A549 treated with Hydrocortisone at 1 μM for 4 hours (cell line): ENCODE data around the gene DENND4C. TPM values are rescaled to one million over a fixed set of nuclear protein-coding genes. Genes with fewer than 3 reads are reported as not detected.

Source experiments
- total RNA-seq: library from RNA; stranded (reverse); fragments of 200-300 nt; extraction: Qiagen RNA extraction; gene quantifications from 5 replicates; pipeline ENCODE4 v1.2.3, GENCODE V29; 2022

Gene DENND4C
- total RNA-seq = 13.2 to 23.6 TPM (median 15.9 TPM) in 5 replicates

DNA sequence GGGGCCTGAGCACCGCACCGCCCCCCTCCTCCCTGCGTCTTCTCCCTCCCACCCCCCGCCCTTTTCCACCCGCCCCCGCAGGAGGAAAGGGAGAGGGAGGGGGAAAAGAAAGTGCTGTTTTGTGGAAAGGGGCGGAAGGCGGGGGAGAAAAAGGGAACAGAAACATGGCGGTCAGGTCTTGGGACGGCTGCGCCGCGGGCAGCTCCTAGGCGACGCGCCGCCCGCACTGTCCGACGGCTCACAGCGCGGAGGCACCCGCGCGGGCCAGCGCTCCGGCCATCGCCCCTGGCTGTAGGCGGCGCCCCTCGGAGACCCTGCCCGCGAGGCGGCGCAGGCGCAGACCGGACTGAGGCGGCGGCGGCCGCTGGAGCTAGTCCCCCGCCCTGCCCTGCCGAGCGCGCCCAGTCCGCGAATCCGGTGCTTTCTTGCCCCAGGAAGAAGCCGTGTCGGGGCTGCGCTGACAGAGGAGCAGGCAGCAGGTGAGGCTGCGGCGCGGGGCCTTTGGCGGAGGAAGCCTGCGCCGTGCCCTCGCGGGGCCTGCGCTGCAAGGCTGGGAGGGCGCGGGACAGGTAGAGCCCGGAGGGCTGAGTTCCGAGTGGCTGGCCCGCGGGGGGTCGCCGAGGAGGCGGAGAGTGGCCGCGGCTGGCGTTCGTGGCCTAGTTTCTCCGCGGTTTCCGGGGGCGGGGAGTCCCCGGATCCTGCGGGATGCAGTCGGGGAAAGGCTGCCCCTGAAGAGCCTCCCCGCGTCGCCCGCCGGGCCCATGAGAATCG, at the start of gene DENND4C:
Gene DENND4C, plus strand, starts transcription at position 339 of the 771 bp plus-strand sequence. CDS start 45,482 bp downstream, outside the sequence.

DNA sequence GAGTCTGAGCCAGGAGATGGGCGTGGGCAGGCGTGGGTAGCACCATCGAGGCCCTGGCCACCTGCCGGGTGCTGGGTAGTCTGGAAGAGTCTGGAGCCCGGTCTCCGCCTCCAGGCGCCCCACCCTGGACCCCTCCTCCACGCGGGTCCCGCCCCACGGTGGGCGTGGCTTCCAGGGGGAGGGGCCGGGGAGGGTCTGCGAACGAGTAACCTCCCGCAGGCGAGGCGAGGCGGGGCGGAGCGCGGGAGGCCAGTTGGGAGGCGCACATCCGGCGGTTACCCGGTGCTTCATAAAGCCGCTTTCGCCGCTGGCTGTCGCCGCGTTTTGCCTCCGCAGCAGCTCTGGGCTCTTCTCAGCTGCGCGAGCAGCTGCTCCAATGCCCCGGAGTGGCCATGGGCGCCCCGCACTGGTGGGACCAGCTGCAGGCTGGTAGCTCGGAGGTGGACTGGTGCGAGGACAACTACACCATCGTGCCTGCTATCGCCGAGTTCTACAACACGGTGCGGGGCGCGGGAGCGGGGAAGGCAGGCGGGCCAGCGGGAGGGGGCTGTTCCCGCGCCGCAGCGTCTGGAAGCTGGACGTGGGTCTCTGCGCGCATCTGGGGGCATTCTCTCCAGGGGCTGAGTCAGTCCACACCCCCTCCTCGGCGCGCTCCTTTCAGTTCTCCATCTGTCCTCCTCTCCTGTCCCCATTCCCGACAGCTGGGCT, 178.4 kb downstream of the DENND4C start, which contains the start of gene ACER2:
Gene ACER2, plus strand, starts transcription at position 317 of the 708 bp plus-strand sequence. Its CDS starts 76 bp downstream, at position 393.

Other genes with a start within 250 kb of the DENND4C start
- not detected in 5 replicates for gene SAXO1, start 197.5 kb upstream of the DENND4C start, total RNA-seq
- 104 to 135 TPM (median 129 TPM) in 5 replicates for gene RRAGA, start 181.3 kb upstream of the DENND4C start, total RNA-seq
- 20.6 to 29.7 TPM (median 23.8 TPM) in 5 replicates for gene HAUS6, start 127.8 kb upstream of the DENND4C start, total RNA-seq
- gene PLIN2, start 103.2 kb upstream of the DENND4C start, total RNA-seq = 57.1 to 72.1 TPM (median 58.5 TPM) in 5 replicates
- 2,064 to 2,911 TPM (median 2,778 TPM) in 5 replicates for gene RPS6, start 149.5 kb downstream of the DENND4C start, total RNA-seq
- gene ACER2, start 178.3 kb downstream of the DENND4C start, total RNA-seq = 2.3 to 3.4 TPM (median 2.9 TPM) in 5 replicates